Kidney (tissue), 14 donors: ENCODE data around the gene MRPL32. TPM values are rescaled to one million over a fixed set of nuclear protein-coding genes. Genes with fewer than 3 reads are reported as not detected.

Source experiments
- DNase-seq, 5 donors: peaks; one replicate each; pipeline ENCODE4 v3.0.0-alpha.2; 2013 to 2020
- FAIRE-seq: peaks from 2 replicates; lab custom pipeline; 2012; peaks lifted over from hg19 to GRCh38; lab: Jason Lieb, UNC
- H3K27ac ChIP-seq, 2 donors: one replicate each; pipeline ENCODE4 v1.7.0; 2013; ENCODE audit warnings: low read depth in 2 of 2, low read length in 2 of 2, inconsistent platforms in 1 of 2
- H3K27me3 ChIP-seq: one replicate; pipeline ENCODE4 v1.7.1; 2013; ENCODE audit warnings: low read length, inconsistent platforms; ENCODE audit not compliant: control insufficient read depth, insufficient read depth
- H3K36me3 ChIP-seq, 3 donors: one replicate each; pipeline versions ENCODE4 v1.7.0 to v1.7.1; 2013; ENCODE audit warnings: low read length in 3 of 3, control low read depth in 1 of 3, inconsistent platforms in 1 of 3; ENCODE audit not compliant: insufficient read depth in 3 of 3, control insufficient read depth in 2 of 3
- H3K4me1 ChIP-seq, 3 donors: one replicate each; pipeline versions ENCODE4 v1.7.0 to v1.7.1; 2013; ENCODE audit warnings: low read length in 3 of 3, inconsistent platforms in 1 of 3, low read depth in 1 of 3; ENCODE audit not compliant: control insufficient read depth in 2 of 3, insufficient read depth in 2 of 3
- H3K4me3 ChIP-seq, 3 donors: one replicate each; pipeline versions ENCODE4 v1.7.0 to v1.8.1; 2013; ENCODE audit warnings: low read length in 3 of 3, control low read depth in 1 of 3, inconsistent platforms in 1 of 3
- H3K9ac ChIP-seq, 3 donors: one replicate each; pipeline versions ENCODE4 v1.7.0 to v1.7.1; 2013; ENCODE audit warnings: low read length in 3 of 3, control low read depth in 1 of 3, inconsistent platforms in 1 of 3
- H3K9me3 ChIP-seq, 3 donors: one replicate each; pipeline versions ENCODE4 v1.7.0 to v1.7.1; 2013; ENCODE audit warnings: low read length in 3 of 3, control low read depth in 1 of 3, inconsistent platforms in 1 of 3; ENCODE audit not compliant: control insufficient read depth in 2 of 3, insufficient read depth in 1 of 3
- CTCF ChIP-seq: IDR thresholded peaks from 3 replicates; pipeline ENCODE4 v1.5.1; 2012; ENCODE audit warnings: mild to moderate bottlenecking, moderate library complexity, borderline replicate concordance; ENCODE audit not compliant: insufficient read depth; ENCODE audit errors: extremely low read depth
- intact Hi-C: fragments of 100-400 bp; cut with DNase I; formaldehyde crosslinking; loops from one replicate; pipeline ENCODE4 v1.11.1; 2022
- polyA plus RNA-seq: library from polyadenylated mRNA; stranded (reverse); fragments of 350-450 nt; fragmentation: Illumina TruSeq; extraction: RNeasy Lipid Tissue Mini Kit (QIAGEN cat#74804); gene quantifications from one replicate; pipeline ENCODE4 v1.2.3, GENCODE V29; 2014; ENCODE audit warnings: low read depth, low replicate concordance; ENCODE audit not compliant: insufficient read depth
- total RNA-seq: library from RNA; stranded (reverse); fragmentation: NEBNext Ultra II Directional; extraction: Animal tissue kit (Norgen Biotek cat#: 25700); gene quantifications from one replicate; pipeline ENCODE4 v1.2.1, GENCODE V29; 2021
- donor health status: control.
- donor health status: control.
- donor health status: control.
- donor health status: control.
- donor health status: control.
- donor health status: DM: yes; HTN: yes; CAD: no.
- donor health status: Normal renal cell carcinoma (clear cell type).

Gene MRPL32
- total and polyA plus RNA-seq, 2 donors from 2014 or later = 45.8 to 101 TPM

- Histone ChIP-seq H3K27me3 (no peaks in the 10 kb centered on the region), H3K4me3 (no peak overlapping the region), H3K27ac (no peak overlapping the region), H3K9ac (no peak overlapping the region), H3K4me1 (no peaks in the 10 kb centered on the region), H3K9me3 (no peaks in the 10 kb centered on the region), H3K36me3 (no peaks in the 10 kb centered on the region)
- FAIRE-seq = no peak
- no peak for TF ChIP-seq CTCF
- intact Hi-C loops = no loop called here
- no peak for DNase-seq
These were observed 31.3 kb upstream of the MRPL32 start for GRCh38 chr7:42900842-42901241.

GRCh38 chr7:42902331-42902730, 29.8 kb upstream of the MRPL32 start:
- H3K9me3 ChIP-seq = no peaks in the 10 kb centered on the region
- H3K9ac ChIP-seq = no peak overlapping the region
- DNase-seq (no peak), FAIRE-seq (no peak)
- no peak for TF ChIP-seq CTCF
- no peaks in the 10 kb centered on the region for H3K36me3 ChIP-seq
- H3K27ac ChIP-seq = no peak overlapping the region
- no peaks in the 10 kb centered on the region for H3K27me3 ChIP-seq
- intact Hi-C loops = no loop called here
- H3K4me3 ChIP-seq = no peak overlapping the region
- peaks cover 0 to 2% (median 1%) of the 10 kb centered on the region in 3 donors for H3K4me1 ChIP-seq

GRCh38 chr7:42906181-42906580, 26.0 kb upstream of the MRPL32 start:
- FAIRE-seq (no peak), DNase-seq (no peak)
- Histone ChIP-seq H3K27me3 (no peaks in the 10 kb centered on the region), H3K4me1 (peaks cover 10 to 23% (median 13%) of the 10 kb centered on the region in 3 donors), H3K4me3 (no peak overlapping the region), H3K9ac (no peak overlapping the region), H3K36me3 (no peaks in the 10 kb centered on the region), H3K27ac (no peak overlapping the region), H3K9me3 (no peaks in the 10 kb centered on the region)
- intact Hi-C loops = no loop called here
- TF ChIP-seq CTCF = no peak

- TF ChIP-seq CTCF = no peak
- Histone ChIP-seq H3K4me3 (no peak overlapping the region), H3K9ac (no peak overlapping the region), H3K9me3 (no peaks in the 10 kb centered on the region), H3K27ac (no peak overlapping the region), H3K27me3 (no peaks in the 10 kb centered on the region), H3K36me3 (no peaks in the 10 kb centered on the region), H3K4me1 (peaks cover 10 to 24% (median 13%) of the 10 kb centered on the region in 3 donors)
- peak in 1 of 5 donors; percentile 41 for DNase-seq
- intact Hi-C loops = no loop called here
- FAIRE-seq = no peak
These were observed 24.9 kb upstream of the MRPL32 start for GRCh38 chr7:42907316-42907715.
